ENCODE results near the gene MVB12B.

MVB12B gene

DNA sequence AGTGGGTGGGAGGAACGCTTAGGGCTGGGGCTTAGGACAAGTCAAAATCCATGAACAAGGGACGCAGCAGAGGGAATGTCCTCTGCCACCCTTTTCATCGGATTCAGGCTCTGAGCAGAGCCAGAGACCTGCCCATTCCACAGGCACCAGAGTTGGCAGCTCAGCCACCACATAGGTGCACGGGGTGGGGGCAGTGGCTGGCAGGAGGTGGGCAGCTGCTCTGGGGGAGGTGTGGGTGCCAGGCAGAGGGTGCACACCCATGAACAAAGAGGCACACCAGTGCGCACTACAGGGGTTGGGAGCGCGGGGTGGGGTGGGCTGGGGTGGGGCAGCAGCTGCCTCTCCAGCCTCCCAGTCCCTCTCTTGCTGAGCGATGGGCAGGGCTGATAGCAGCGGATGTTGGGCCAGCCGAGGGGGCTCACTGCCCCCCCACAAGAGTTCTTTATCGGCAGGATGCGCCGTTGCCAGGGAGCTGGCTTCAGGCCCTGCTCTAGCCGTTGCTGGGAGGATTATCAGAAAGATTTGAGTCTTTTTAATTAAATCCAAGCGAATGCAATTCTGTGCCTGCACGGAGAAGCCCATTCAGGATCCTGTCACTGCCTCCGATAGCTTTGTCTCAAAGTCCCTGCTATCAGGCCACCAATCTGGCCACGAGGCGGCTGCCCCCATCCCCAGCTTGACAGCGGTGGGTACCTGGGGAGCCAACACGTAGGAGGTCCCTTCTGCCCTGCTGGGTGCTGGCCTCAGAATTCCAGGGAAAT, 222.8 kb downstream of the MVB12B start:
- DNase-seq (ENCODE audit: low read depth in 1 of 2, low spot score in 1 of 2) = no peak
- H3K4me3 ChIP-seq (replicated peaks; ENCODE audit: insufficient read depth, low read length) = no peak overlapping the region

DNA sequence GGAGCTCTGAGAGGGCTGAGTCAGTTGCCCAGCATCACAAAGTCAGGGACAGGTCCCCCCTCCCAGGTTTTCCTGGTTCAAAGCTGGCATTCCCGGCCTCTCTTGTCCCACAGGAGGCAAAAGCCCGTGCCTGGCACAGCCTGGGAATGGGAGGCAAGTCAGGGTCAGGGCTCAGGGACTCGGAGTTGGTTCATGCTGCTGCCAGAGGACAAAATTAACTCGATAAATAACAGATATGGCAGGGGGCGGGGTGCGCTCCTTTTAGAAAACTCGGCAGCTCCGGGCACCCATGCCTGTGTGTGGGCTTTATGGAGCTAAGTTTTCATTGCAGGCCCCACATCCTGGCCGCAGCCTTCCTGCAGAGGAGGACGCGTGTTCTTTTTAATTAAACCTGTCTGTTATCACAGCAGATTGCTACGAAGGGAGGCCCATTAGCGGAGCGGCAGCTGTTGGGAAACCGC, 224.3 kb downstream of the MVB12B start:
- H3K27me3 ChIP-seq (ENCODE audit: insufficient read depth, poor library complexity, severe bottlenecking) = no peaks in the 10 kb centered on the region
- TF ChIP-seq GABPA (IDR thresholded peaks at IDR 0.05; ENCODE audit: low read depth) (no peak), SPI1 (IDR thresholded peaks at IDR 0.05; ENCODE audit: borderline replicate concordance, low read depth) (no peak), POLR2AphosphoS5 (IDR thresholded peaks at IDR 0.05; ENCODE audit: low read depth) (no peak)
- TF ChIP-seq, protein P1, sequence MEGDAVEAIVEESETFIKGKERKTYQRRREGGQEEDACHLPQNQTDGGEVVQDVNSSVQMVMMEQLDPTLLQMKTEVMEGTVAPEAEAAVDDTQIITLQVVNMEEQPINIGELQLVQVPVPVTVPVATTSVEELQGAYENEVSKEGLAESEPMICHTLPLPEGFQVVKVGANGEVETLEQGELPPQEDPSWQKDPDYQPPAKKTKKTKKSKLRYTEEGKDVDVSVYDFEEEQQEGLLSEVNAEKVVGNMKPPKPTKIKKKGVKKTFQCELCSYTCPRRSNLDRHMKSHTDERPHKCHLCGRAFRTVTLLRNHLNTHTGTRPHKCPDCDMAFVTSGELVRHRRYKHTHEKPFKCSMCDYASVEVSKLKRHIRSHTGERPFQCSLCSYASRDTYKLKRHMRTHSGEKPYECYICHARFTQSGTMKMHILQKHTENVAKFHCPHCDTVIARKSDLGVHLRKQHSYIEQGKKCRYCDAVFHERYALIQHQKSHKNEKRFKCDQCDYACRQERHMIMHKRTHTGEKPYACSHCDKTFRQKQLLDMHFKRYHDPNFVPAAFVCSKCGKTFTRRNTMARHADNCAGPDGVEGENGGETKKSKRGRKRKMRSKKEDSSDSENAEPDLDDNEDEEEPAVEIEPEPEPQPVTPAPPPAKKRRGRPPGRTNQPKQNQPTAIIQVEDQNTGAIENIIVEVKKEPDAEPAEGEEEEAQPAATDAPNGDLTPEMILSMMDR (IDR thresholded peaks at IDR 0.05; ENCODE audit: insufficient read depth, low read length) = no peak
- TF ChIP-seq, protein P2, sequence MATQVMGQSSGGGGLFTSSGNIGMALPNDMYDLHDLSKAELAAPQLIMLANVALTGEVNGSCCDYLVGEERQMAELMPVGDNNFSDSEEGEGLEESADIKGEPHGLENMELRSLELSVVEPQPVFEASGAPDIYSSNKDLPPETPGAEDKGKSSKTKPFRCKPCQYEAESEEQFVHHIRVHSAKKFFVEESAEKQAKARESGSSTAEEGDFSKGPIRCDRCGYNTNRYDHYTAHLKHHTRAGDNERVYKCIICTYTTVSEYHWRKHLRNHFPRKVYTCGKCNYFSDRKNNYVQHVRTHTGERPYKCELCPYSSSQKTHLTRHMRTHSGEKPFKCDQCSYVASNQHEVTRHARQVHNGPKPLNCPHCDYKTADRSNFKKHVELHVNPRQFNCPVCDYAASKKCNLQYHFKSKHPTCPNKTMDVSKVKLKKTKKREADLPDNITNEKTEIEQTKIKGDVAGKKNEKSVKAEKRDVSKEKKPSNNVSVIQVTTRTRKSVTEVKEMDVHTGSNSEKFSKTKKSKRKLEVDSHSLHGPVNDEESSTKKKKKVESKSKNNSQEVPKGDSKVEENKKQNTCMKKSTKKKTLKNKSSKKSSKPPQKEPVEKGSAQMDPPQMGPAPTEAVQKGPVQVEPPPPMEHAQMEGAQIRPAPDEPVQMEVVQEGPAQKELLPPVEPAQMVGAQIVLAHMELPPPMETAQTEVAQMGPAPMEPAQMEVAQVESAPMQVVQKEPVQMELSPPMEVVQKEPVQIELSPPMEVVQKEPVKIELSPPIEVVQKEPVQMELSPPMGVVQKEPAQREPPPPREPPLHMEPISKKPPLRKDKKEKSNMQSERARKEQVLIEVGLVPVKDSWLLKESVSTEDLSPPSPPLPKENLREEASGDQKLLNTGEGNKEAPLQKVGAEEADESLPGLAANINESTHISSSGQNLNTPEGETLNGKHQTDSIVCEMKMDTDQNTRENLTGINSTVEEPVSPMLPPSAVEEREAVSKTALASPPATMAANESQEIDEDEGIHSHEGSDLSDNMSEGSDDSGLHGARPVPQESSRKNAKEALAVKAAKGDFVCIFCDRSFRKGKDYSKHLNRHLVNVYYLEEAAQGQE (IDR thresholded peaks at IDR 0.05; ENCODE audit: insufficient replicate concordance, low read depth) = no peak
- no peak for DNase-seq (ENCODE audit: low read depth in 1 of 2, low spot score in 1 of 2)
- no peak overlapping the region for H3K4me3 ChIP-seq (replicated peaks; ENCODE audit: insufficient read depth, low read length)
- H3K27ac ChIP-seq (replicated peaks) = no peak overlapping the region

More for the DNA sequence above, 222.8 kb downstream of the MVB12B start:
- TF ChIP-seq POLR2AphosphoS5 (IDR thresholded peaks at IDR 0.05; ENCODE audit: low read depth) (no peak), GABPA (IDR thresholded peaks at IDR 0.05; ENCODE audit: low read depth) (no peak), SPI1 (IDR thresholded peaks at IDR 0.05; ENCODE audit: borderline replicate concordance, low read depth) (no peak)
- TF ChIP-seq, protein P1 (IDR thresholded peaks at IDR 0.05; ENCODE audit: insufficient read depth, low read length) = no peak
- TF ChIP-seq, protein P2 (IDR thresholded peaks at IDR 0.05; ENCODE audit: insufficient replicate concordance, low read depth) = no peak
- Histone ChIP-seq H3K27ac (replicated peaks) (no peak overlapping the region), H3K27me3 (ENCODE audit: insufficient read depth, poor library complexity, severe bottlenecking) (no peaks in the 10 kb centered on the region)

DNA sequence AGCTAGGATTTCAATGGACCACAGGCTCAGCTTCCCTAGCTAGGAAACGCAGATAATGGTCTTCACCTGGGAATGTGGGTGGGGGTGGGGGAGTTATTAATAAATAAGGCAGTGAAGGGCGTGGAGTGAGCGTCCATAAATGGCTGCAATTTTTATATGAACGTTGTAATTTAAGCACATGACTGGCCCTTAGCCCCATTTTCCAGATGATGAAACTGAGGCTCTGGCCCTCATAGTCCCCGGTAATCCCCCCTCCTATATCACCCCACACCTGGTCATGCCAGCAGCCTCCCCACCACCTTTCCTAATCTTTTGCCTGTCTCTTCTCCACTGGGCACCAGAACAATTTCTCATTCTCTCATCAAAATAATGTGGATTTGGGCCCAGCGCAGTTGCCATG, 225.2 kb downstream of the MVB12B start:
- no peak for DNase-seq (ENCODE audit: low read depth in 1 of 2, low spot score in 1 of 2)
- H3K4me3 ChIP-seq (replicated peaks; ENCODE audit: insufficient read depth, low read length) = no peak overlapping the region
- TF ChIP-seq, protein P2 (IDR thresholded peaks at IDR 0.05; ENCODE audit: insufficient replicate concordance, low read depth) = no peak
- TF ChIP-seq GABPA (IDR thresholded peaks at IDR 0.05; ENCODE audit: low read depth) (no peak), POLR2AphosphoS5 (IDR thresholded peaks at IDR 0.05; ENCODE audit: low read depth) (no peak), SPI1 (IDR thresholded peaks at IDR 0.05; ENCODE audit: borderline replicate concordance, low read depth) (no peak)
- TF ChIP-seq, protein P1 (IDR thresholded peaks at IDR 0.05; ENCODE audit: insufficient read depth, low read length) = no peak
- H3K27me3 ChIP-seq (ENCODE audit: insufficient read depth, poor library complexity, severe bottlenecking) = no peaks in the 10 kb centered on the region
- H3K27ac ChIP-seq (replicated peaks) = no peak overlapping the region
